Lower leg skin (tissue), 4 donors: ENCODE data around the gene VSNL1. TPM values are rescaled to one million over a fixed set of nuclear protein-coding genes. Genes with fewer than 3 reads are reported as not detected.

ENCODE experiments used
- DNase-seq, 2 donors: peaks; one replicate each; pipeline ENCODE4 v3.0.0-alpha.2; 2019; ENCODE audit warnings: low spot score in 2 of 2
- H3K4me3 ChIP-seq: fragments of 200-600 bp; sonication (generic); 2 replicates; pipeline ENCODE4 v1.5.1; 2017; ENCODE audit warnings: mild to moderate bottlenecking, low read depth; ENCODE audit not compliant: poor library complexity, severe bottlenecking
- POLR2A ChIP-seq, 2 donors: fragments of 450-650 bp; IDR thresholded peaks; one replicate each; pipeline ENCODE4 v1.6.1; 2016 to 2017; ENCODE audit warnings: antibody characterized with exemption in 2 of 2, mild to moderate bottlenecking in 1 of 2, moderate library complexity in 1 of 2
- WGBS, 2 donors: methylation state at CpG; one replicate each; pipeline ENCODE4 v1.1.5; 2018; 5-methylcytosine and 5-hydroxymethylcytosine counted together
- intact Hi-C: fragments of 100-400 bp; cut with DNase I; formaldehyde crosslinking; loops from one replicate; pipeline ENCODE4 v1.15.0; 2023; ENCODE audit warnings: low total_unique reads
- total RNA-seq, 4 donors: library from RNA; depleted of rRNA; stranded (reverse); fragments of >200 nt; gene quantifications; one replicate each; pipeline ENCODE4 v1.1.0, GENCODE V29; 2016
- TF ChIP-seq, protein P1 (sequence below), 3 donors: fragments of 450-650 bp; IDR thresholded peaks; one replicate each; pipeline ENCODE4 v1.5.1; 2016; ENCODE audit warnings: antibody characterized with exemption in 3 of 3, mild to moderate bottlenecking in 3 of 3, moderate library complexity in 2 of 3

Gene VSNL1
- total RNA-seq, 4 donors from 2014 or later = 4.9 to 17.7 (median 9.5) TPM

GRCh38 chr2:17649026-17649425, 108.5 kb downstream of the VSNL1 start:
- no peak for DNase-seq
- no peak overlapping the region for H3K4me3 ChIP-seq
- 79 to 93% methylated on average over 11 of the region's 11 CpGs for WGBS, 2 donors
- intact Hi-C loops = no loop called here
- TF ChIP-seq, protein P1, sequence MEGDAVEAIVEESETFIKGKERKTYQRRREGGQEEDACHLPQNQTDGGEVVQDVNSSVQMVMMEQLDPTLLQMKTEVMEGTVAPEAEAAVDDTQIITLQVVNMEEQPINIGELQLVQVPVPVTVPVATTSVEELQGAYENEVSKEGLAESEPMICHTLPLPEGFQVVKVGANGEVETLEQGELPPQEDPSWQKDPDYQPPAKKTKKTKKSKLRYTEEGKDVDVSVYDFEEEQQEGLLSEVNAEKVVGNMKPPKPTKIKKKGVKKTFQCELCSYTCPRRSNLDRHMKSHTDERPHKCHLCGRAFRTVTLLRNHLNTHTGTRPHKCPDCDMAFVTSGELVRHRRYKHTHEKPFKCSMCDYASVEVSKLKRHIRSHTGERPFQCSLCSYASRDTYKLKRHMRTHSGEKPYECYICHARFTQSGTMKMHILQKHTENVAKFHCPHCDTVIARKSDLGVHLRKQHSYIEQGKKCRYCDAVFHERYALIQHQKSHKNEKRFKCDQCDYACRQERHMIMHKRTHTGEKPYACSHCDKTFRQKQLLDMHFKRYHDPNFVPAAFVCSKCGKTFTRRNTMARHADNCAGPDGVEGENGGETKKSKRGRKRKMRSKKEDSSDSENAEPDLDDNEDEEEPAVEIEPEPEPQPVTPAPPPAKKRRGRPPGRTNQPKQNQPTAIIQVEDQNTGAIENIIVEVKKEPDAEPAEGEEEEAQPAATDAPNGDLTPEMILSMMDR (IDR thresholded peaks at IDR 0.05) = no peak
- no peak for TF ChIP-seq POLR2A (IDR thresholded peaks at IDR 0.05)

DNA sequence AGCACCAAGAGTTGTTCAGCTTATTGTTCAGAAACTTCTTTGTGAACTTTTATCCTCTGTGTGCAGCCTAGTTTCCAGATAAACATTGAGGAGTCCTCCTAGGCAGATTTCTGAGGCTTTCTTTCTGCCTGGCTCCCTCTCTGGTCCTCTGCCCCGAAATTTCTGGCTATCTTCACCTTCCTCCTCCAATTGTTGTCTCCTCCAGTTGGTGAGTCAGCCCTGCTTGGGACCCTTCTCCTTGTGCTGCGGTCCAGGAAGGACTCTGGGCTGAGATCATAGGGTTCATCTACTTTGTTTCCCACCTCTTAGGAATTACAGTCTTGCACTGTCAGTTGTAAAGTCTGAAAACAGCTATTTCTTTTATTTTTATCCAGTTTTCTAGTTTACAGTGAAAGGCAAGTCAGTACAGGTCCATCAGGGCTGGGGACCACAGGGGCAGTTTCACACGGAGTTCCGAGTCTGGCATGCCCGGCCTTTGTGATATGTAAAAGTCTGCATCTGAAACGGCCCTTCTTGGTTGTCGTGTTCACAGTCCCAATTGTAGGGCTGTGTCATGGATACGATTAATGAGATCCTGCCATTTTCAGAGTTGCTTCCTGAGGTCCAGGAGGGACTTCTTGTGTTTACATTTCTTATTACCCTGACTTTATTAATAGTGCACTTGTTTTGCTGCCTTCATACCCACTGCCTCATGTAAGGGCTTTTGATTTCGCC, 112.3 kb downstream of the VSNL1 start:
- DNase-seq = no peak
- H3K4me3 ChIP-seq = no peak overlapping the region
- 71 to 82% methylated on average over 9 of the region's 9 CpGs for whole genome bisulfite sequencing, 2 donors
- intact Hi-C loops = no loop called here
- TF ChIP-seq POLR2A (IDR thresholded peaks at IDR 0.05) = no peak
- TF ChIP-seq, protein P1 (IDR thresholded peaks at IDR 0.05) = no peak

DNA sequence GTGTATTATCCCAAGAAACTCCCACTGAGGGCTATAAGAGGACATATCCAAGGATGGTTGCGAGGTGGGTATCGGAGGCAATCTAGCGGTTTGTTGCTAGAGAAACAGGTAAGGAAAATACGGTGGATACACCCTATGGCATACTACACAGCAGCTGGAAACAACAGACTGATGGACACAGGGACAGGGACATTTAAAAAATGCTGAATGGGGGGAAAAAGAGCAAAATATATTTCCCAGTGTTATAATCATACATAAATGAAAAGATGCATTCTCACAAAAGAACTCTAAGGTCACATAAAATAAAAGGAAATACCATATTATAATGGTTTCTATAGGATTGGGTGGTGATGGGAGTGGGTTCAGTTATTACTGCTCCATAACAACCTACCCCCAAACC, 117.3 kb downstream of the VSNL1 start:
- 96% methylated on average over 4 of the region's 4 CpGs for WGBS, 2 donors
- no peak overlapping the region for H3K4me3 ChIP-seq
- no peak for TF ChIP-seq POLR2A (IDR thresholded peaks at IDR 0.05)
- TF ChIP-seq, protein P1 (IDR thresholded peaks at IDR 0.05) = no peak
- no peak for DNase-seq
- intact Hi-C loops = no loop called here

GRCh38 chr2:17658251-17658843, 117.9 kb downstream of the VSNL1 start:
- TF ChIP-seq, protein P1 (IDR thresholded peaks at IDR 0.05) = no peak
- TF ChIP-seq POLR2A (IDR thresholded peaks at IDR 0.05) = no peak
- 87 to 93% methylated on average over 6 of the region's 6 CpGs for WGBS, 2 donors
- intact Hi-C loops = no loop called here
- no peak for DNase-seq
- no peak overlapping the region for H3K4me3 ChIP-seq

DNA sequence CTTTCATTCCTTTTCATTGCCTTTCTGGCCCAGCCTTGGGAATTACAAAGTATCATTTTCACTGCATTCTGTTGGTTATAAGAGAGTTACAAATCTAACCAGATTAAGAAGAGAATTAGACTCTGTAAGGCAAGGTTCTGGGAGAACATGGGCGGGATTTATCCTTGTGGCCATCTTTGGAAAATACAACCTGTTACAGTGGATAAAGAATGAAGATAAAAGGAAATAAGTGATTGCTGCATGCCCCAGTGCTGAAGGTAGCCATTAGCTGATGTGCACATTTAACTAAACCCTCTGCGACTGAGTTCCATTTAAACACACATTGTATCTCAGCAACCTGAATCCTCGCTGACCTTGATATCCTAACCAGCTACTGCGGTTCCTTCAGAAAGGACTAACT, 119.7 kb downstream of the VSNL1 start:
- intact Hi-C loops = loop anchor here (10.0 kb wide), 1 partner anchor 885 kb away; no protein-coding TSS in a partner anchor
- TF ChIP-seq, protein P1 (IDR thresholded peaks at IDR 0.05) = no peak
- TF ChIP-seq POLR2A (IDR thresholded peaks at IDR 0.05) = no peak
- DNase-seq = no peak

More for the DNA sequence above, 119.7 kb downstream of the VSNL1 start:
- 92 to 94% methylated on average over 4 of the region's 4 CpGs for WGBS, 2 donors
- H3K4me3 ChIP-seq = no peak overlapping the region
